Keratinocyte (primary cell): ENCODE data around the gene RBFOX2.

ENCODE experiments used
- CTCF ChIP-seq, 3 experiments: IDR thresholded peaks in 1 of 3; conservative IDR thresholded peaks in 1 of 3; optimal IDR thresholded peaks in 1 of 3; 2 replicates in 2 of 3; 3 replicates in 1 of 3; pipeline versions ENCODE3 to v1.5.1; 2011; ENCODE audit warnings: low read length in 3 of 3, mild to moderate bottlenecking in 3 of 3, moderate library complexity in 2 of 3, control low read depth in 1 of 3, inconsistent platforms in 1 of 3; ENCODE audit not compliant: insufficient read depth in 2 of 3; ENCODE audit errors: extremely low read depth in 1 of 3
- EZH2 ChIP-seq: IDR thresholded peaks from one replicate; pipeline ENCODE4 v1.6.1; 2012; ENCODE audit warnings: inconsistent platforms, mild to moderate bottlenecking, low read length, moderate library complexity

GRCh38 chr22:35708453-35708852, 320.2 kb downstream of the RBFOX2 start:
- no peak for TF ChIP-seq CTCF (optimal IDR thresholded peaks at IDR 0.05 in 1 of 3, IDR thresholded peaks at IDR 0.05 in 1 of 3, conservative IDR thresholded peaks at IDR 0.05 in 1 of 3; ENCODE audit: extremely low read depth in 1 of 3, insufficient read depth in 2 of 3, low read length in 3 of 3)
- no peak for TF ChIP-seq EZH2
